ENCODE measurements around the gene ACAD11. TPM values are rescaled to one million over a fixed set of nuclear protein-coding genes. Genes with fewer than 3 reads are reported as not detected.
A peak's percentile ranks its signal among the peaks of the same experiment; 100 is the strongest.

The ACAD11 gene
- total RNA-seq, 1 donor from 2014 or later = 10.7 TPM

- no peaks in the 10 kb centered on the region for H3K27me3 ChIP-seq
- no peak for DNase-seq (ENCODE audit: low spot score in 2 of 2)
- intact Hi-C loops (cut with DNase I) = no loop called here
- no peak overlapping the region for H3K27ac ChIP-seq
- TF ChIP-seq CTCF (IDR thresholded peaks at IDR 0.05) = no peak
- H3K36me3 ChIP-seq = peaks cover 15 to 36% of the 10 kb centered on the region in 2 donors
- H3K4me1 ChIP-seq = peaks cover 0 to 4% of the 10 kb centered on the region in 2 donors
- no peaks in the 10 kb centered on the region for H3K9me3 ChIP-seq
- no peak overlapping the region for H3K4me3 ChIP-seq
These were observed 121.5 kb downstream of the ACAD11 start for GRCh38 chr3:132538072-132538471.

- TF ChIP-seq CTCF (IDR thresholded peaks at IDR 0.05) = no peak
These were observed 122.3 kb downstream of the ACAD11 start for GRCh38 chr3:132537297-132537696.

GRCh38 chr3:132536442-132537153 is 123.0 kb downstream of the ACAD11 start:
- Histone ChIP-seq H3K27ac (peak overlapping the region; percentile 31 to 61), H3K36me3 (peaks cover 15 to 36% of the 10 kb centered on the region in 2 donors), H3K27me3 (no peaks in the 10 kb centered on the region), H3K4me1 (peaks cover 0 to 4% of the 10 kb centered on the region in 2 donors), H3K4me3 (no peak overlapping the region), H3K9me3 (no peaks in the 10 kb centered on the region)
- intact Hi-C loops (cut with DNase I) = loop anchor here (1.0 kb wide), 1 partner anchor 106 kb away; no protein-coding TSS in a partner anchor
- TF ChIP-seq CTCF (IDR thresholded peaks at IDR 0.05) = no peak
- no peak for DNase-seq (ENCODE audit: low spot score in 2 of 2)

More at GRCh38 chr3:132537297-132537696, 122.3 kb downstream of the ACAD11 start:
- peaks cover 0 to 4% of the 10 kb centered on the region in 2 donors for H3K4me1 ChIP-seq
- intact Hi-C loops (cut with DNase I) = no loop called here
- H3K4me3 ChIP-seq = no peak overlapping the region
- no peak for DNase-seq (ENCODE audit: low spot score in 2 of 2)
- peaks cover 15 to 36% of the 10 kb centered on the region in 2 donors for H3K36me3 ChIP-seq
- no peaks in the 10 kb centered on the region for H3K27me3 ChIP-seq
- no peaks in the 10 kb centered on the region for H3K9me3 ChIP-seq
- H3K27ac ChIP-seq = no peak overlapping the region

GRCh38 chr3:132535575-132536441 is 123.8 kb downstream of the ACAD11 start:
- H3K27ac ChIP-seq = peak overlapping the region; percentile 31 to 61
- peaks cover 0 to 4% of the 10 kb centered on the region in 2 donors for H3K4me1 ChIP-seq
- intact Hi-C loops (cut with DNase I) = loop anchor here (1.0 kb wide), 1 partner anchor 106 kb away; no protein-coding TSS in a partner anchor
- H3K4me3 ChIP-seq = no peak overlapping the region
- TF ChIP-seq CTCF (IDR thresholded peaks at IDR 0.05) = peak; percentile 58 to 76 (median 69)
- DNase-seq (ENCODE audit: low spot score in 2 of 2) = peak in 1 of 2 donors; percentile 86
- no peaks in the 10 kb centered on the region for H3K9me3 ChIP-seq
- no peaks in the 10 kb centered on the region for H3K27me3 ChIP-seq
- H3K36me3 ChIP-seq = peaks cover 19 to 32% of the 10 kb centered on the region in 2 donors

- no peak for TF ChIP-seq CTCF (IDR thresholded peaks at IDR 0.05)
- Histone ChIP-seq H3K4me3 (no peak overlapping the region), H3K9me3 (no peaks in the 10 kb centered on the region), H3K27ac (no peak overlapping the region), H3K36me3 (peaks cover 40 to 57% of the 10 kb centered on the region in 2 donors), H3K4me1 (no peaks in the 10 kb centered on the region), H3K27me3 (no peaks in the 10 kb centered on the region)
- intact Hi-C loops (cut with DNase I) = no loop called here
- no peak for DNase-seq (ENCODE audit: low spot score in 2 of 2)
These were observed 129.0 kb downstream of the ACAD11 start for GRCh38 chr3:132530624-132531023.

Data from ascending aorta (tissue), 2 donors.